Stimulated activated CD8-positive, alpha-beta memory T cell treated with anti-CD3 and anti-CD28 coated beads, Interleukin-7, amount 100 ng/mL, for 24 hours (primary cell): Measurements from ENCODE around the gene MTHFD1.

Experiments
- DNase-seq: peaks from one replicate; pipeline ENCODE4 v3.0.0-alpha.2; 2020; ENCODE audit warnings: low read depth

The MTHFD1 gene

GRCh38 chr14:64407329-64407728 lies 19.2 kb downstream of the MTHFD1 start:
- no peak for DNase-seq

GRCh38 chr14:64409126-64409920 lies 21.2 kb downstream of the MTHFD1 start:
- DNase-seq: no peak

GRCh38 chr14:64410084-64410774 lies 22.1 kb downstream of the MTHFD1 start:
- DNase-seq: no peak

GRCh38 chr14:64411001-64411400 lies 22.8 kb downstream of the MTHFD1 start:
- no peak for DNase-seq

- no peak for DNase-seq
Measured at GRCh38 chr14:64412237-64412636, 24.1 kb downstream of the MTHFD1 start.

GRCh38 chr14:64416348-64416932 lies 28.3 kb downstream of the MTHFD1 start:
- DNase-seq: no peak

GRCh38 chr14:64417055-64417770 lies 29.1 kb downstream of the MTHFD1 start:
- DNase-seq: no peak

GRCh38 chr14:64417771-64418125 lies 29.6 kb downstream of the MTHFD1 start:
- DNase-seq: no peak

GRCh38 chr14:64419003-64419402 lies 30.9 kb downstream of the MTHFD1 start:
- no peak for DNase-seq

- no peak for DNase-seq
Measured at GRCh38 chr14:64421166-64421565, 33.0 kb downstream of the MTHFD1 start.

GRCh38 chr14:64422005-64422404 lies 33.9 kb downstream of the MTHFD1 start:
- no peak for DNase-seq

GRCh38 chr14:64422756-64423155 lies 34.6 kb downstream of the MTHFD1 start:
- no peak for DNase-seq

GRCh38 chr14:64423987-64424386 lies 35.8 kb downstream of the MTHFD1 start:
- DNase-seq: no peak

- DNase-seq: no peak
Measured at GRCh38 chr14:64434528-64434927, 46.4 kb downstream of the MTHFD1 start.

- no peak for DNase-seq
Measured at GRCh38 chr14:64438181-64438841, 50.2 kb downstream of the MTHFD1 start.

GRCh38 chr14:64439141-64439540 lies 51.0 kb downstream of the MTHFD1 start:
- DNase-seq: no peak

GRCh38 chr14:64440494-64440893 lies 52.3 kb downstream of the MTHFD1 start:
- DNase-seq: no peak

GRCh38 chr14:64442300-64442988 lies 54.3 kb downstream of the MTHFD1 start:
- DNase-seq: no peak

- DNase-seq: no peak
Measured at GRCh38 chr14:64444140-64444539, 56.0 kb downstream of the MTHFD1 start.

GRCh38 chr14:64444984-64445845 lies 57.1 kb downstream of the MTHFD1 start:
- DNase-seq: no peak
